GM10248 (cell line): ENCODE measurements around the gene G3BP1.
"Not testable (repeated sequence)": the region's sequence is repeated elsewhere in the genome, so short reads cannot be mapped to it uniquely, and the experiment has no call there.

ENCODE experiments used
- CTCF ChIA-PET: fragments of 300-600 bp; sonication (Branson Sonifier 250); formaldehyde crosslinking; extraction: SDS; loops from one replicate; lab custom pipeline; 2021; ENCODE audit warnings: antibody characterized with exemption; lab: Yijun Ruan, JAX
- POLR2A ChIA-PET: fragments of 350-650 bp; sonication (Branson Sonifier 250); formaldehyde crosslinking; extraction: SDS; loops from one replicate; lab custom pipeline; 2020; ENCODE audit warnings: antibody characterized with exemption; lab: Yijun Ruan, JAX
- DNase-seq: peaks from one replicate; pipeline ENCODE4 v3.0.0; 2012; ENCODE audit errors: extremely low spot score
- CTCF ChIP-seq: IDR thresholded peaks from 2 replicates; pipeline ENCODE4 v1.5.1; 2012; ENCODE audit warnings: mild to moderate bottlenecking, low read depth; ENCODE audit errors: extremely low read depth, missing control alignments, control extremely low read depth

G3BP1 gene

DNA sequence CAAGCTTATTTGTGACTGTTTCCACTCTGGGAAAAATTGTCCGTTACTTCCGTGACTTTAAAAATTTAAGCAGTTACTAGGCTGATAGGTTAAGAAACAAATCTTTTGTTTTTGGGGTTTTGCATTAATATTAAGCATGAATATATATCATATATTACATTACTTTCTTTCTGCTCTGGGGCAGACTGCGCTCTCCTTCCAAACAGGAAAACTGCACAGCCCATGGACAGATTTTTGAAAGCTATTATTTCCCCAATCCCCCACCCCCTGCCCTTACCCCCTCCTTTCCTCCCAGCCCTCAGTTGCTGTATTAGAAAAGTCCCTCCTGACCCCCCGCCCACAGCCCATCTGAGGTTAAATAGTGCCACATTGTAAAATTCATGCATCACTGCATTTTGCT is 50.4 kb downstream of the G3BP1 start:
- ChIA-PET CTCF (interaction anchor here (5.7 to 12.8 kb wide), 2 partner anchors 320 to 526 kb away, joined by 70 to 354 read pairs; no protein-coding TSS in a partner anchor), POLR2A (no interaction called here)
- no peak for DNase-seq
- no peak for TF ChIP-seq CTCF

- POLR2A ChIA-PET = no interaction called here
- CTCF ChIA-PET = interaction anchor here (0.7 to 12.8 kb wide), 46 partner anchors 9 to 691 kb away, joined by 3 to 354 read pairs (median 4); no protein-coding TSS in a partner anchor
- DNase-seq = peak; percentile 50
- peak; percentile 79 for TF ChIP-seq CTCF
Measured at GRCh38 chr5:151825445-151825844, 53.7 kb downstream of the G3BP1 start.

DNA sequence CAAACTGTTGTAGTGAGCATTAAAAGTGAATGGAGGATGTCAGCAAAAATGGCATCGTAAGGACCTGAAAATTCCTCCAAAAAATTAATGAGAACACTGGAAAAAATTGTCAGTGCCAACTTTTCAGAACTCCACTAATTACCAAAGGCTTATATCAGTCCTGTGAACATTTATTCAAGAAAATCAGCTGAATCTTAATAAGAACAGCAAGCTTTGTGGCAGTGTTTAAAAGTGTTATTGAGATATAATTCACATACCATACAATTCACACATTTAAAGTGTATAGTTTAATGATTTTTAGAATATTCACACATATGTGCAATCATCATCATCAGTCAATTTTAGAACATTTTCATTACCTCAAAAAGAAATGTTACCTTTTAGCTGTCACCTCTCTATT is 57.6 kb downstream of the G3BP1 start:
- DNase-seq = no peak
- ChIA-PET CTCF (interaction anchor here (1.2 to 12.8 kb wide), 4 partner anchors 10 to 313 kb away, joined by 3 to 354 read pairs (median 8); no protein-coding TSS in a partner anchor), POLR2A (no interaction called here)
- TF ChIP-seq CTCF = no peak

- DNase-seq, POLR2A ChIA-PET: not testable (repeated sequence)
- CTCF ChIA-PET = interaction anchor here (1.6 to 12.8 kb wide), 4 partner anchors 7 to 672 kb away, joined by 4 to 354 read pairs (median 12); no protein-coding TSS in a partner anchor
Measured at GRCh38 chr5:151832843-151833242, 61.1 kb downstream of the G3BP1 start.

GRCh38 chr5:151846765-151847164 is 75.0 kb downstream of the G3BP1 start:
- POLR2A ChIA-PET = no interaction called here
- CTCF ChIA-PET = no interaction called here
- no peak for DNase-seq
- TF ChIP-seq CTCF = no peak

DNA sequence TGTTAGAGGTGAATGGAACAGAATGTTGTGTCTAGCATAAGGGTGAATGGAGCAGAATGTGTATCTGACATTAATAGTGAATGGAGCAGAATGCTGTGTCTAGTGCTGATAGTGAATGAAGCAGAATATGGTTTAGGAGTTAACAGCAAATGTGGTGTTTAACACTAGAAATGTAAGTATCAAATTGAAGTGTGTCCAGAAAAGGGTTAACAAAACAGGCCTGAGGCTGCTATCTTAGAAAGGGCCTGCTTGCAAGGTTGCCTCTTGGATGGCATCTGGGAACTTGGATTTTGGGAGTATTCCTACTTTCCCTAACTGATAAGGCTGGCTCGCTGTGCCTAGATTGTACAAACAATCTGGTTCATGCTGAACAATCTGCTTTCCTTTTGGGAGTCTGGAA is 76.1 kb downstream of the G3BP1 start:
- ChIA-PET CTCF (no interaction called here), POLR2A (no interaction called here)
- DNase-seq = no peak
- TF ChIP-seq CTCF = no peak

GRCh38 chr5:151855701-151856100 is 83.9 kb downstream of the G3BP1 start:
- no peak for DNase-seq
- no peak for TF ChIP-seq CTCF
- ChIA-PET CTCF (no interaction called here), POLR2A (no interaction called here)
